DMS79 treated with DMSO at 0.1 percent for 48 hours (cell line): ENCODE data around the gene NTM.
A peak's percentile ranks its signal among the peaks of the same experiment; 100 is the strongest.
"Not testable (repeated sequence)": the region's sequence is repeated elsewhere in the genome, so short reads cannot be mapped to it uniquely, and the experiment has no call there.

Experiments used
- DNase-seq: peaks from one replicate; lab custom pipeline; 2025; lab: John Stamatoyannopoulos, UW

NTM gene

DNA sequence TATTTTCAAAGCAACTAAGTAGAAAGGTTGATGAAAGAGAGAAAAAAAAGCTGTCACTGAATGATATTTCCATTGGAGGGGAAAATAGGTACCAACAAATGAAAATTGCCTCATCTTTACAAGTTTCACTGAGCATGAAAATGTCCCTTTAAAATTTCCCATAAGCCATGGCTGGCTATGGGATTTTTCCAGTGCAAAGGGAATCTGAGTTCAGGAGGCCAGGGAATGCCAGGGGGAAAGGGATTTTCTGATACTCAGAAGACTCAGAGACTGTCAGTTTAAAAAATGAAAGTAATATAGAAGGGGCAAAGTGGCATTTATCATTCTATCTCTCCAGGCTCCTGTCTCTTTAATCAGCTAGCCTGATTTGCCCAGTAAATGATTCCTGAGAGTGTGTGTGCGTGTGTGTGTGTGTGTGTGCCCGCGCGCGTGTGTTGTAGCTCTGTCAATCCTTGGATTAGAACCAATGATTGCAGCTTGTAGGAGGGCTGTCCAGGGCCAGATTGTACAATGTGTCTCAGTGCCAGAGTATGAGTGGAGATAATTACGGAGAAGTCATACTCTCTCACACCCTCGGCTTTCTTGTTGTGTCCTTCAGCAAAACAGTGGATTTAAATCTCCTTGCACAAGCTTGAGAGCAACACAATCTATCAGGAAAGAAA lies at the start of gene NTM:
Gene NTM (plus strand): TSS at position 526 of the 662 bp plus-strand sequence.
- DNase-seq = peak; percentile 54

GRCh38 chr11:131324921-131325570 lies 45.4 kb upstream of the NTM start:
- DNase-seq = no peak

- no peak for DNase-seq
Observed at GRCh38 chr11:131326829-131327228, 43.6 kb upstream of the NTM start.

- DNase-seq = no peak
Observed at GRCh38 chr11:131327421-131327820, 43.0 kb upstream of the NTM start.

- no peak for DNase-seq
Observed at GRCh38 chr11:131328843-131329242, 41.6 kb upstream of the NTM start.

DNA sequence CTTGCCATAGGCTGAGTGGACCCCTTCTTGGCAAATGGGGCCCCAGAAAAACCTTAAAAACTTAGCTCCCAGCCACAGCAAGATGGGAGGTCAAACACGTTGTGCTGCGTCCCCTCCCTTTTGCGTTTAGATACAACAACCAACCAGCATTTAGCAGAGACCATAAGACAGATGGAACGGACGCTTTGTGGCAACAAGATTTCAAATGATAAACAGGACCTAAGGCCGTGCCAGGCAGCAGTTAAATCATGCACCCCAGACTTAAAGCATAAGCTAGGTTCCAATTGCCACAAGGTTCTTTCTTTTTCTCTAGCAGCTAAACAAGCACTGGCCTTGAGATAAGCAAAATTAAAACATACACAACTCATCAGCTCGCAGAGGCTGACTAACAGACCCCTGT lies 39.4 kb upstream of the NTM start:
- no peak for DNase-seq

- no peak for DNase-seq
Observed at GRCh38 chr11:131331546-131331945, 38.9 kb upstream of the NTM start.

- no peak for DNase-seq
Observed at GRCh38 chr11:131334601-131335000, 35.8 kb upstream of the NTM start.

GRCh38 chr11:131341900-131342299 lies 28.5 kb upstream of the NTM start:
- DNase-seq = not testable (repeated sequence)

DNA sequence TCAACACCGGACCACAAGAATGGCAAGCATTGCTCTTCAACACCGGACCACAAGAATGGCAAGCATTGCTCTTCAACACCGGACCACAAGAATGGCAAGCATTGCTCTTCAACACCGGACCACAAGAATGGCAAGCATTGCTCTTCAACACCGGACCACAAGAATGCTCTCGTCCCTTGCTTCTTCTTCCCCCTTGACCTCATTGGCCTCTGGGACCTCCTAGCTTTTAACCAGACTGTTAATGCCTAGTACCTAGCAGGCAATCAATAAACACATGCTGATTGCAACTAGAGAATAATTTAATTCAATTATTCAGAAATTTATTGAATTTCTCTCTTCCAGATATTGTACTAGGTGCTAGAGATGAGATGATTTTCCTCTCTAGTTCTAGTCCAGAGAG lies 28.0 kb upstream of the NTM start:
- peak; percentile 23 for DNase-seq

- DNase-seq = no peak
Observed at GRCh38 chr11:131345406-131345805, 25.0 kb upstream of the NTM start.

DNA sequence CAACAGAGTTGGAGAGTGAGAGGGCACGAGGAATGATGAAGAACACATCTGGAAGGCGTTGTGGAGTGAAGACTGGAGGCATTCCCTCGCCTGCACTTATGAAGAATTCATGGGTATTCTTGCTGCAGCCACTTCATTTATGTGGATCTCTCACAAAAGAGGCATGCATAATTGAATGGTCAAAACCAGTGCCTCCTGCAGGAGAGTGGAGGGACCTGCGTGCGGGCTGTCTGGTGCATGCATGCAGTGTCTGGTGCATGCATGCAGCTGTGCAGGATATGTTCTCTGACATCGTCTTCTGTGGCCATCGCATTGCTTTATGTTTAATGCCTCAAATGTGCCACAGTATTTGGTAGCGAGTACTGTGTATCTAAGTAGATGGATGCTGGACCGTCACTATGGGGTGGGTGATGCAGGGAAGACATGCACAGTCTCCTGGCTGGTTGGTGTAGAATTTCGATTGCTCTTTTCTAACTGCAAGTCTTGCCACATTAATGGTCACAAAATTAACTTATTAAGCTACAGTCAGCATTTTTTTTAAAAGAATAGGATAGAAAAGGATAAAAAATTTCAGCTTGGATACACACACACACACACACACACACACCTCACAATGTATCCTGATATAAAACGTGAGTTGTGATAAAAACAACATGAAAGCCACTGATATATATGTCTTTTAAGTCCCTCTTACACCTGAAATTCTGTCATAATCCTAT lies 20.9 kb upstream of the NTM start:
- no peak for DNase-seq

- DNase-seq = peak; percentile 15
Observed at GRCh38 chr11:131350872-131351271, 19.5 kb upstream of the NTM start.

- DNase-seq = no peak
Observed at GRCh38 chr11:131351848-131352247, 18.6 kb upstream of the NTM start.

DNA sequence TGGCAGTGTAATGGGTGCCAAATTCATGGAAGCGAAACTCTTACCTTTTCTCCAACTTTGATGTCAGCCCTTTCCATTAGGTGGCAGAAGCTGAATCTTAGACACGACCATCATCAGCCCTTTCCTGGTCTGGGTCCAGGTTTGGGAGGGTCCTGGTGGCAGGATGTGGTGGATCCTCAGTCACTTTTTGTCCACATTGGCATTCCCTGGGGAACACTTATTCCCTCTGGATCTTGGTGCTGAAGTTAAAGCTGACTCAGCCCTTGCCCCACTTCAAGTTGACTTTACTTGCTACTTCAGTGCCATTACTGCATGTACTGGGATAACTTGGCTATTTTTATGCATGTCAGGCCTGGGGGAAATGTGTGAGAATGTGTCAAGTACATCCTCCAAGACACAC lies 16.6 kb upstream of the NTM start:
- no peak for DNase-seq

DNA sequence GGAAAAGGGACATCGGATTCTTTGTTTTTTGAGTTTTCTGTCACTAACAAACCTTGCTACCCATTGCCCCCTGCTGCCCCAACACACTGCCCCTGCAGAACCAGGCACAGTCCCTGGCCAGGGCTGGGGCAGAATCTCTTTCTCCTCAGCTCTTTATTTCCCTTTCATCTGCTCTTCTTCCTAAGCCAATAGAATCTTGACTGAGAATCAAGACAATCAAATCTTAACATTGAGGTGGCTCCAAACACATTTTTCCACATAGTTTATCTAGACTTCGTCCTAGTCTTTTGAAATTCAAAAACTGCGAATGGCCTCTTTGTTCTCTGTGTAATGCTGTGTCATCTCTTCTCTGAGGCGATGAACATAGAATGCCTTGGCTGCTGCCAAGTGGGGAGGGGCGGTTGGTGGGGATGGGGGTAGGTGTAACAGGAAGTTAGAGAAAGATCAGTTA lies 16.1 kb upstream of the NTM start:
- DNase-seq = no peak

- DNase-seq = no peak
Observed at GRCh38 chr11:131356206-131356605, 14.2 kb upstream of the NTM start.

GRCh38 chr11:131365329-131365930 lies 5.0 kb upstream of the NTM start:
- DNase-seq = no peak

DNA sequence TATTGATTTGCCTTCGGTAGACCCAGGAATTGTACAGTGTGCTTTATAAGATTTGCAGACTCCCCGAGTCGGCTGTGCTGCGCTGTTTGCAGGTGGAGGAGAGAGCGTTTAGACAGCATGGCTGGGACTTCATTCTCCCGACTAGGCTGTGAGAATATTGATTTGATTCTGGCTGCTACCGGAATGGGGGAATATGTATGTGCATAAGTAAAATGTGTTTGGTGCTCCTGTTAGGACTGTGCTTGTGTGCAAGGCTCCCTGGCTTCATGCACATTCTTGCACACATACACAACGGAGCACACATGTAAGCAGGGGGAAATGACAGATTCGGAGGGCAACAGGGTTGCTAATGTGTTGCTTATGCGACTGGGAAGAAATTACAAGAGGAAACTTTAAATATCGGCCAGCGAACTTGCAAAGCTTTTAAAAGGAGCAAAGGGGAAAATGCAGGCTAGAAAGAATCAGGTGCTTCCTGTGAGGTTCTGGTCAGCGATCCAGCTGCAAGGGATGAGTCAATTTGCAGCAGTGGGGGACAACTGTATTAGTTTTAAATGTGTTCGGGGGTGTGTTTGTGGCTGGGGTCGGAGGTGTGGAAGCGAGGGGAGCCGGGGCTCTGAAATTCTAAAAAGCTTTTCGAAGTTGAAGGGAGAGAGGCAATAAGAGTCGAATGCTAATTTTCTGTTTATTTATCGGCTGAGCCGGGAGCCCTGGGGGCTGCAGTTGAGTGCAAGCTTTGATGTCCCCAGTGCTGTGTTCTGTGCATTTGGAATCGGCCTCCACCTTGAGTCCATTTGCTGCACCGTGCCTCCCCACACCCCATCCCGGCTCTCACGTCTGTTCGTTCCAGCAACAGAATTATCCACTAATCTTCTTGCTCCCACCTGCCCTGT lies 731 bp downstream of the NTM start:
- DNase-seq = peak; percentile 32

- DNase-seq = no peak
Observed at GRCh38 chr11:131371791-131372104, 1.3 kb downstream of the NTM start.

- DNase-seq = no peak
Observed at GRCh38 chr11:131372234-131372962, 2.0 kb downstream of the NTM start.
